Neural progenitor cell (in vitro differentiated cells): Measurements from ENCODE around the gene MAN2A2. TPM values are rescaled to one million over a fixed set of nuclear protein-coding genes. Genes with fewer than 3 reads are reported as not detected.

Source experiments
- DNase-seq: peaks from one replicate; pipeline ENCODE4 v3.0.0-alpha.2; 2016; ENCODE audit warnings: low spot score
- H2AFZ ChIP-seq: fragments of 200-600 bp; sonication (generic); replicated peaks from 2 replicates; pipeline ENCODE4 v1.6.1; 2016; ENCODE audit warnings: antibody characterized with exemption
- H3F3A ChIP-seq: fragments of 200-600 bp; sonication (generic); 2 replicates; pipeline ENCODE4 v1.6.1; 2016; ENCODE audit warnings: antibody characterized with exemption, low read depth
- H3K27ac ChIP-seq: fragments of 200-600 bp; sonication (generic); 2 replicates; pipeline ENCODE4 v1.5.1; 2016; ENCODE audit warnings: mild to moderate bottlenecking
- H3K27me3 ChIP-seq: fragments of 200-600 bp; sonication (generic); 2 replicates; pipeline ENCODE4 v1.6.1; 2016; ENCODE audit warnings: mild to moderate bottlenecking, moderate library complexity
- H3K36me3 ChIP-seq: fragments of 200-600 bp; sonication (generic); 2 replicates; pipeline ENCODE4 v1.5.1; 2016
- H3K4me1 ChIP-seq: fragments of 200-600 bp; sonication (generic); 2 replicates; pipeline ENCODE4 v1.6.1; 2016; ENCODE audit warnings: mixed run types
- H3K4me2 ChIP-seq: fragments of 200-600 bp; sonication (generic); 2 replicates; pipeline ENCODE4 v1.6.1; 2016
- H3K4me3 ChIP-seq: fragments of 200-600 bp; sonication (generic); 2 replicates; pipeline ENCODE4 v1.5.1; 2016
- H3K79me2 ChIP-seq: fragments of 200-600 bp; sonication (generic); 2 replicates; pipeline ENCODE4 v1.6.1; 2016; ENCODE audit warnings: low read depth
- H3K9ac ChIP-seq: fragments of 200-600 bp; sonication (generic); 2 replicates; pipeline ENCODE4 v1.6.1; 2016
- H3K9me3 ChIP-seq: fragments of 200-600 bp; sonication (generic); 2 replicates; pipeline ENCODE4 v1.5.1; 2016; ENCODE audit warnings: low read depth
- H4K20me1 ChIP-seq: fragments of 200-600 bp; sonication (generic); 2 replicates; pipeline ENCODE4 v1.6.1; 2016; ENCODE audit warnings: low read depth
- H3K27ac Mint-ChIP-seq: 3 replicates; pipeline ENCODE4 v1.8.0; 2021; ENCODE audit warnings: mixed read lengths
- H3K27me3 Mint-ChIP-seq: 2 replicates; pipeline ENCODE4 v1.8.0; 2022; ENCODE audit warnings: low read depth, mild to moderate bottlenecking, inconsistent platforms, moderate library complexity, mixed read lengths; ENCODE audit not compliant: insufficient read depth
- H3K36me3 Mint-ChIP-seq: 3 replicates; pipeline ENCODE4 v1.8.0; 2021; ENCODE audit warnings: mixed read lengths
- H3K4me1 Mint-ChIP-seq: 3 replicates; pipeline ENCODE4 v1.8.0; 2021; ENCODE audit warnings: mixed read lengths
- H3K4me3 Mint-ChIP-seq: 3 replicates; pipeline ENCODE4 v1.8.0; 2021; ENCODE audit warnings: mild to moderate bottlenecking, moderate library complexity, mixed read lengths
- H3K9me3 Mint-ChIP-seq: 3 replicates; pipeline ENCODE4 v1.8.0; 2020; ENCODE audit warnings: mixed read lengths
- CTCF ChIP-seq: fragments of 200-600 bp; sonication (generic); IDR thresholded peaks from 2 replicates; pipeline ENCODE4 v1.5.1; 2017; ENCODE audit warnings: antibody characterized with exemption, mild to moderate bottlenecking
- EZH2 ChIP-seq: fragments of 200-600 bp; sonication (generic); IDR thresholded peaks from 2 replicates; pipeline ENCODE4 v1.6.1; 2017; ENCODE audit warnings: antibody characterized with exemption, mild to moderate bottlenecking, moderate library complexity
- EZH2phosphoT487 ChIP-seq: fragments of 200-600 bp; sonication (generic); IDR thresholded peaks from 2 replicates; pipeline ENCODE4 v1.6.1; 2017; ENCODE audit warnings: antibody characterized with exemption
- total RNA-seq: library from RNA; depleted of rRNA; stranded (reverse); fragments of >200 nt; gene quantifications from 2 replicates; pipeline ENCODE4 v1.2.3, GENCODE V29; 2015; ENCODE audit warnings: low replicate concordance

The MAN2A2 gene
- total RNA-seq, 1 donor from 2014 or later = 7.0 TPM

- Histone ChIP-seq H3K27me3 (peaks cover 15% of the 10 kb centered on the region), H4K20me1 (peaks cover 10% of the 10 kb centered on the region), H3K36me3 (no peaks in the 10 kb centered on the region), H3K27ac (no peak within 1 kb of the TSS), H3K79me2 (peaks cover 15% of the 10 kb centered on the region), H2AFZ (peak within 1 kb of the TSS; percentile 97), H3F3A (peaks cover 16% of the 10 kb centered on the region), H3K4me3 (peak within 1 kb of the TSS; percentile 85), H3K4me2 (peak within 1 kb of the TSS; percentile 88), H3K9me3 (no peaks in the 10 kb centered on the region), H3K9ac (no peak within 1 kb of the TSS), H3K4me1 (peaks cover 12% of the 10 kb centered on the region)
- peak; percentile 95 for DNase-seq
- Mint-ChIP-seq H3K27me3 (peaks cover 8% of the 10 kb centered on the region), H3K36me3 (peaks cover 6% of the 10 kb centered on the region), H3K4me1 (peaks cover 27% of the 10 kb centered on the region), H3K27ac (peak within 1 kb of the TSS; percentile 66), H3K9me3 (no peaks in the 10 kb centered on the region), H3K4me3 (peak within 1 kb of the TSS; percentile 93)
- TF ChIP-seq EZH2phosphoT487 (no peak), CTCF (peak; percentile 92), EZH2 (peak; percentile 50)
Observed at GRCh38 chr15:90931828-90932659, 28.9 kb downstream of the MAN2A2 start, which contains the start of gene HDDC3. HDDC3 (minus strand) TSS chr15:90932549; CDS start chr15:90932540, 9 bp downstream.

GRCh38 chr15:90932660-90932991 lies 29.5 kb downstream of the MAN2A2 start:
- Mint-ChIP-seq H3K9me3 (no peaks in the 10 kb centered on the region), H3K27ac (peak overlapping the region; percentile 66), H3K36me3 (peaks cover 6% of the 10 kb centered on the region), H3K4me1 (peaks cover 27% of the 10 kb centered on the region), H3K4me3 (peak overlapping the region; percentile 93), H3K27me3 (peaks cover 8% of the 10 kb centered on the region)
- H3K4me2 ChIP-seq = peak overlapping the region; percentile 88
- peaks cover 10% of the 10 kb centered on the region for H4K20me1 ChIP-seq
- H3K27me3 ChIP-seq = peaks cover 15% of the 10 kb centered on the region
- H3K4me1 ChIP-seq = peaks cover 12% of the 10 kb centered on the region
- no peaks in the 10 kb centered on the region for H3K36me3 ChIP-seq
- peaks cover 16% of the 10 kb centered on the region for H3K79me2 ChIP-seq
- peaks cover 16% of the 10 kb centered on the region for H3F3A ChIP-seq
- no peak overlapping the region for H3K9ac ChIP-seq
- H2AFZ ChIP-seq = no peak overlapping the region
- no peaks in the 10 kb centered on the region for H3K9me3 ChIP-seq
- H3K4me3 ChIP-seq = peak overlapping the region; percentile 85
- no peak for DNase-seq
- no peak overlapping the region for H3K27ac ChIP-seq
- TF ChIP-seq EZH2phosphoT487 = no peak
- no peak for TF ChIP-seq CTCF
- TF ChIP-seq EZH2 = no peak

- no peak overlapping the region for H2AFZ ChIP-seq
- no peak for DNase-seq
- no peaks in the 10 kb centered on the region for H3K9me3 ChIP-seq
- peaks cover 12% of the 10 kb centered on the region for H3K4me1 ChIP-seq
- no peak overlapping the region for H3K4me2 ChIP-seq
- Mint-ChIP-seq H3K4me3 (peak overlapping the region; percentile 93), H3K27ac (no peak overlapping the region), H3K9me3 (no peaks in the 10 kb centered on the region), H3K36me3 (peaks cover 8% of the 10 kb centered on the region), H3K4me1 (peaks cover 27% of the 10 kb centered on the region), H3K27me3 (peaks cover 8% of the 10 kb centered on the region)
- H3F3A ChIP-seq = peaks cover 16% of the 10 kb centered on the region
- H4K20me1 ChIP-seq = peaks cover 10% of the 10 kb centered on the region
- no peak overlapping the region for H3K4me3 ChIP-seq
- no peak overlapping the region for H3K9ac ChIP-seq
- no peak overlapping the region for H3K27ac ChIP-seq
- no peaks in the 10 kb centered on the region for H3K36me3 ChIP-seq
- H3K27me3 ChIP-seq = peaks cover 15% of the 10 kb centered on the region
- peaks cover 16% of the 10 kb centered on the region for H3K79me2 ChIP-seq
- TF ChIP-seq CTCF = no peak
Observed at GRCh38 chr15:90933301-90933700, 30.2 kb downstream of the MAN2A2 start.
